GM23338 (cell line): Measurements from ENCODE around the gene ATRIP. TPM values are rescaled to one million over a fixed set of nuclear protein-coding genes. Genes with fewer than 3 reads are reported as not detected.

Experiments
- ATAC-seq: fragments of 200-7000 bp; cut with Tn5 transposase; 3 replicates; pipeline ENCODE4 v1.9.1; 2020
- DNase-seq: peaks from one replicate; pipeline ENCODE4 v3.0.0-alpha.2; 2015; ENCODE audit warnings: low spot score
- H2AFZ ChIP-seq: fragments of 200-600 bp; sonication (generic); 2 replicates; pipeline ENCODE4 v1.8.0; 2016; ENCODE audit warnings: antibody characterized with exemption, mild to moderate bottlenecking, moderate library complexity
- H3F3A ChIP-seq: fragments of 200-600 bp; sonication (generic); replicated peaks from 2 replicates; pipeline ENCODE4 v1.8.0; 2017; ENCODE audit warnings: antibody characterized with exemption, mixed run types, low read depth
- H3K27ac ChIP-seq: fragments of 200-600 bp; sonication (generic); 2 replicates; pipeline ENCODE4 v1.6.1; 2016; ENCODE audit warnings: low read depth
- H3K27me3 ChIP-seq: fragments of 200-600 bp; sonication (generic); 2 replicates; pipeline ENCODE4 v1.8.0; 2016; ENCODE audit warnings: mild to moderate bottlenecking, mixed run types, moderate library complexity; ENCODE audit not compliant: insufficient read depth
- H3K36me3 ChIP-seq: fragments of 200-600 bp; sonication (generic); 2 replicates; pipeline ENCODE4 v1.8.0; 2016; ENCODE audit warnings: mild to moderate bottlenecking; ENCODE audit not compliant: insufficient read depth
- H3K4me1 ChIP-seq: fragments of 200-600 bp; sonication (generic); 2 replicates; pipeline ENCODE4 v1.8.0; 2016; ENCODE audit warnings: mild to moderate bottlenecking, moderate library complexity; ENCODE audit not compliant: insufficient read depth
- H3K4me2 ChIP-seq: fragments of 200-600 bp; sonication (generic); 2 replicates; pipeline ENCODE4 v1.7.1; 2017; ENCODE audit warnings: mixed run types
- H3K4me3 ChIP-seq: fragments of 200-600 bp; sonication (generic); 2 replicates; pipeline ENCODE4 v1.6.1; 2016; ENCODE audit warnings: mixed run types
- H3K79me2 ChIP-seq: fragments of 200-600 bp; sonication (generic); replicated peaks from 2 replicates; pipeline ENCODE4 v1.8.0; 2017; ENCODE audit warnings: mild to moderate bottlenecking; ENCODE audit not compliant: insufficient read depth
- H3K9me2 ChIP-seq: fragments of 200-600 bp; sonication (generic); 2 replicates; pipeline ENCODE4 v1.8.0; 2017; ENCODE audit not compliant: insufficient read depth
- H4K20me1 ChIP-seq: fragments of 200-600 bp; sonication (generic); replicated peaks from 2 replicates; pipeline ENCODE4 v1.8.0; 2017; ENCODE audit warnings: mild to moderate bottlenecking; ENCODE audit not compliant: insufficient read depth
- H3K27ac Mint-ChIP-seq: 2 replicates; pipeline ENCODE4 v1.8.0; 2020; ENCODE audit warnings: inconsistent platforms, mild to moderate bottlenecking, moderate library complexity, mixed read lengths
- H3K27me3 Mint-ChIP-seq: 3 replicates; pipeline ENCODE4 v1.8.0; 2022; ENCODE audit warnings: low read depth, mild to moderate bottlenecking, moderate library complexity, mixed read lengths, inconsistent platforms; ENCODE audit not compliant: insufficient read depth, poor library complexity
- H3K36me3 Mint-ChIP-seq: 3 replicates; pipeline ENCODE4 v1.8.0; 2021; ENCODE audit warnings: low read depth, mild to moderate bottlenecking, inconsistent platforms, moderate library complexity, mixed read lengths
- H3K4me1 Mint-ChIP-seq: 3 replicates; pipeline ENCODE4 v1.8.0; 2020; ENCODE audit warnings: mild to moderate bottlenecking, inconsistent platforms, mixed read lengths
- H3K4me3 Mint-ChIP-seq: 3 replicates; pipeline ENCODE4 v1.8.0; 2021; ENCODE audit warnings: moderate library complexity, mild to moderate bottlenecking, inconsistent platforms, mixed read lengths
- H3K9me3 Mint-ChIP-seq: 3 replicates; pipeline ENCODE4 v1.8.0; 2020; ENCODE audit warnings: moderate library complexity, mild to moderate bottlenecking, inconsistent platforms, mixed read lengths
- CREB1 ChIP-seq: fragments of 250-450 bp; sonication (Bioruptor Pico); IDR thresholded peaks from 2 replicates; pipeline ENCODE4 v1.5.0; 2020; ENCODE audit warnings: low read depth, mild to moderate bottlenecking, moderate library complexity
- EZH2 ChIP-seq: fragments of 200-600 bp; sonication (generic); IDR thresholded peaks from one replicate; pipeline ENCODE4 v1.8.0; 2017; ENCODE audit warnings: antibody characterized with exemption, mild to moderate bottlenecking, low read depth; ENCODE audit not compliant: unreplicated experiment
- EZH2phosphoT487 ChIP-seq: fragments of 200-600 bp; sonication (generic); IDR thresholded peaks from one replicate; pipeline ENCODE4 v1.8.1; 2018; ENCODE audit warnings: antibody characterized with exemption; ENCODE audit not compliant: unreplicated experiment
- NANOG ChIP-seq: IDR thresholded peaks from 2 replicates; pipeline ENCODE4 v1.6.1; 2016; ENCODE audit warnings: antibody characterized with exemption, borderline replicate concordance
- polyA plus RNA-seq: library from polyadenylated mRNA; unstranded; fragments of >200 nt; fragmentation: Nextera tagmentation; extraction: Ambion mirVana; gene quantifications from 2 replicates; pipeline ENCODE4 v1.2.1, GENCODE V29; 2016
- total RNA-seq: library from RNA; depleted of rRNA; stranded (reverse); fragments of >200 nt; shearing (Covaris generic); gene quantifications from 2 replicates; pipeline ENCODE4 v1.2.3, GENCODE V29; 2014
- TF ChIP-seq, protein P1 (sequence below): IDR thresholded peaks from one replicate; pipeline ENCODE4 v1.6.1; 2018; ENCODE audit warnings: antibody characterized with exemption; ENCODE audit not compliant: unreplicated experiment
- TF ChIP-seq, protein P2 (sequence below): fragments of 250-450 bp; sonication (Bioruptor Pico); IDR thresholded peaks from 2 replicates; pipeline ENCODE4 v1.5.0; 2020; ENCODE audit warnings: mild to moderate bottlenecking, moderate library complexity

ATRIP gene
- total and polyA plus RNA-seq, 2 experiments from 2014 or later, result 5.8 to 17.3 TPM

DNA sequence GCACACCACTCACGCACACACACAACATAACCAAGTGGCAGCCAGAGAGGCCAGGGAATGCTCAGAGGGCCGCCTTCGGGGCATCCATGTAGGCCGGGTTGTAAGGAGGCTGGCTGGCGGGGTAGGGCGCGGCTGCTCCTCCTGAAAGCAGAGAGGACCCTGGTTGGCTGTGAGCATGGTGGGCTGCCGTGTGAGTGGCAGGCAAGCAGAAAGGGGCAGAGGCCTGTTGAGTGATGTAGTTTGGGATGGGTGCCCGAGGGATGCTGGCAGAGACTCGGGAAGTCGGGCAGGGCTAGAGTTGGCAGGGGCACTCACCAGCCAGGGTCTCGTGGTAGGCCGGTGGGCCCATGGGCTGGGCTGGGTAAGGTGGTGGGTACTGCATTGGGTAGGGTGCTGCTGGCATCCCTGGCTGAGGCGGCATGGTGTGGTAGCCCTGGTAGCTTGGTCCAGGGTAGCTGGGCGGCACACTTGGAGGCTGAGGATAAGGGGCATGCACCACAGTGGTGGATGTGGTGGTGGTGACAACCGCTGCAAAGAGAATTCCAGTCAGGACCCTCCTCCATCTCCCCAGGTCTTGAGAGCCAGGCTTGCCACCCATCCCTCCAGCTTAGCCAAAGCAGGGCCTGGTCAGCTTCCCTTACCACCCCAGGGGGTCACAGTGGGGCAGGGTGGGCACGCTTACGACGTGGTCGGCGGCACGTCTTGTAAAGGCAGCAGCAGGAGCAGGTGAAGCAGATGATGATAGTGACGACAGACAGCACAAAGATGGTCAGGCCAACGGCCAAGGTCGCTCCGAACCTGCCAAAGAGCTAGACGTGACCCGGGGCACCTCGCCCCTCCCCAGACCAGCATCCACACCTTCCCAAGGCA, 22.7 kb downstream of the ATRIP start:
- peaks cover 9% of the 10 kb centered on the region; the same call in 1 of the 2 replicates for H3K36me3 ChIP-seq
- H3K9me2 ChIP-seq, result no peaks in the 10 kb centered on the region
- no peak for ATAC-seq
- H3F3A ChIP-seq, result peaks cover 15% of the 10 kb centered on the region
- H3K27me3 ChIP-seq, result no peaks in the 10 kb centered on the region
- H3K79me2 ChIP-seq, result peaks cover 24% of the 10 kb centered on the region
- no peak overlapping the region for H3K4me3 ChIP-seq
- no peak overlapping the region for H3K4me2 ChIP-seq
- H3K27ac Mint-ChIP-seq, result 0 out of 2 replicates have a peak overlapping the region, but pooled peaks have one; percentile 36
- H4K20me1 ChIP-seq, result no peaks in the 10 kb centered on the region
- H3K4me1 Mint-ChIP-seq, result peaks cover 37% of the 10 kb centered on the region
- no peak for TF ChIP-seq EZH2phosphoT487
- TF ChIP-seq, protein P1, sequence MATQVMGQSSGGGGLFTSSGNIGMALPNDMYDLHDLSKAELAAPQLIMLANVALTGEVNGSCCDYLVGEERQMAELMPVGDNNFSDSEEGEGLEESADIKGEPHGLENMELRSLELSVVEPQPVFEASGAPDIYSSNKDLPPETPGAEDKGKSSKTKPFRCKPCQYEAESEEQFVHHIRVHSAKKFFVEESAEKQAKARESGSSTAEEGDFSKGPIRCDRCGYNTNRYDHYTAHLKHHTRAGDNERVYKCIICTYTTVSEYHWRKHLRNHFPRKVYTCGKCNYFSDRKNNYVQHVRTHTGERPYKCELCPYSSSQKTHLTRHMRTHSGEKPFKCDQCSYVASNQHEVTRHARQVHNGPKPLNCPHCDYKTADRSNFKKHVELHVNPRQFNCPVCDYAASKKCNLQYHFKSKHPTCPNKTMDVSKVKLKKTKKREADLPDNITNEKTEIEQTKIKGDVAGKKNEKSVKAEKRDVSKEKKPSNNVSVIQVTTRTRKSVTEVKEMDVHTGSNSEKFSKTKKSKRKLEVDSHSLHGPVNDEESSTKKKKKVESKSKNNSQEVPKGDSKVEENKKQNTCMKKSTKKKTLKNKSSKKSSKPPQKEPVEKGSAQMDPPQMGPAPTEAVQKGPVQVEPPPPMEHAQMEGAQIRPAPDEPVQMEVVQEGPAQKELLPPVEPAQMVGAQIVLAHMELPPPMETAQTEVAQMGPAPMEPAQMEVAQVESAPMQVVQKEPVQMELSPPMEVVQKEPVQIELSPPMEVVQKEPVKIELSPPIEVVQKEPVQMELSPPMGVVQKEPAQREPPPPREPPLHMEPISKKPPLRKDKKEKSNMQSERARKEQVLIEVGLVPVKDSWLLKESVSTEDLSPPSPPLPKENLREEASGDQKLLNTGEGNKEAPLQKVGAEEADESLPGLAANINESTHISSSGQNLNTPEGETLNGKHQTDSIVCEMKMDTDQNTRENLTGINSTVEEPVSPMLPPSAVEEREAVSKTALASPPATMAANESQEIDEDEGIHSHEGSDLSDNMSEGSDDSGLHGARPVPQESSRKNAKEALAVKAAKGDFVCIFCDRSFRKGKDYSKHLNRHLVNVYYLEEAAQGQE, result no peak
- TF ChIP-seq NANOG, result no peak
- no peak for TF ChIP-seq CREB1
- TF ChIP-seq, protein P2, sequence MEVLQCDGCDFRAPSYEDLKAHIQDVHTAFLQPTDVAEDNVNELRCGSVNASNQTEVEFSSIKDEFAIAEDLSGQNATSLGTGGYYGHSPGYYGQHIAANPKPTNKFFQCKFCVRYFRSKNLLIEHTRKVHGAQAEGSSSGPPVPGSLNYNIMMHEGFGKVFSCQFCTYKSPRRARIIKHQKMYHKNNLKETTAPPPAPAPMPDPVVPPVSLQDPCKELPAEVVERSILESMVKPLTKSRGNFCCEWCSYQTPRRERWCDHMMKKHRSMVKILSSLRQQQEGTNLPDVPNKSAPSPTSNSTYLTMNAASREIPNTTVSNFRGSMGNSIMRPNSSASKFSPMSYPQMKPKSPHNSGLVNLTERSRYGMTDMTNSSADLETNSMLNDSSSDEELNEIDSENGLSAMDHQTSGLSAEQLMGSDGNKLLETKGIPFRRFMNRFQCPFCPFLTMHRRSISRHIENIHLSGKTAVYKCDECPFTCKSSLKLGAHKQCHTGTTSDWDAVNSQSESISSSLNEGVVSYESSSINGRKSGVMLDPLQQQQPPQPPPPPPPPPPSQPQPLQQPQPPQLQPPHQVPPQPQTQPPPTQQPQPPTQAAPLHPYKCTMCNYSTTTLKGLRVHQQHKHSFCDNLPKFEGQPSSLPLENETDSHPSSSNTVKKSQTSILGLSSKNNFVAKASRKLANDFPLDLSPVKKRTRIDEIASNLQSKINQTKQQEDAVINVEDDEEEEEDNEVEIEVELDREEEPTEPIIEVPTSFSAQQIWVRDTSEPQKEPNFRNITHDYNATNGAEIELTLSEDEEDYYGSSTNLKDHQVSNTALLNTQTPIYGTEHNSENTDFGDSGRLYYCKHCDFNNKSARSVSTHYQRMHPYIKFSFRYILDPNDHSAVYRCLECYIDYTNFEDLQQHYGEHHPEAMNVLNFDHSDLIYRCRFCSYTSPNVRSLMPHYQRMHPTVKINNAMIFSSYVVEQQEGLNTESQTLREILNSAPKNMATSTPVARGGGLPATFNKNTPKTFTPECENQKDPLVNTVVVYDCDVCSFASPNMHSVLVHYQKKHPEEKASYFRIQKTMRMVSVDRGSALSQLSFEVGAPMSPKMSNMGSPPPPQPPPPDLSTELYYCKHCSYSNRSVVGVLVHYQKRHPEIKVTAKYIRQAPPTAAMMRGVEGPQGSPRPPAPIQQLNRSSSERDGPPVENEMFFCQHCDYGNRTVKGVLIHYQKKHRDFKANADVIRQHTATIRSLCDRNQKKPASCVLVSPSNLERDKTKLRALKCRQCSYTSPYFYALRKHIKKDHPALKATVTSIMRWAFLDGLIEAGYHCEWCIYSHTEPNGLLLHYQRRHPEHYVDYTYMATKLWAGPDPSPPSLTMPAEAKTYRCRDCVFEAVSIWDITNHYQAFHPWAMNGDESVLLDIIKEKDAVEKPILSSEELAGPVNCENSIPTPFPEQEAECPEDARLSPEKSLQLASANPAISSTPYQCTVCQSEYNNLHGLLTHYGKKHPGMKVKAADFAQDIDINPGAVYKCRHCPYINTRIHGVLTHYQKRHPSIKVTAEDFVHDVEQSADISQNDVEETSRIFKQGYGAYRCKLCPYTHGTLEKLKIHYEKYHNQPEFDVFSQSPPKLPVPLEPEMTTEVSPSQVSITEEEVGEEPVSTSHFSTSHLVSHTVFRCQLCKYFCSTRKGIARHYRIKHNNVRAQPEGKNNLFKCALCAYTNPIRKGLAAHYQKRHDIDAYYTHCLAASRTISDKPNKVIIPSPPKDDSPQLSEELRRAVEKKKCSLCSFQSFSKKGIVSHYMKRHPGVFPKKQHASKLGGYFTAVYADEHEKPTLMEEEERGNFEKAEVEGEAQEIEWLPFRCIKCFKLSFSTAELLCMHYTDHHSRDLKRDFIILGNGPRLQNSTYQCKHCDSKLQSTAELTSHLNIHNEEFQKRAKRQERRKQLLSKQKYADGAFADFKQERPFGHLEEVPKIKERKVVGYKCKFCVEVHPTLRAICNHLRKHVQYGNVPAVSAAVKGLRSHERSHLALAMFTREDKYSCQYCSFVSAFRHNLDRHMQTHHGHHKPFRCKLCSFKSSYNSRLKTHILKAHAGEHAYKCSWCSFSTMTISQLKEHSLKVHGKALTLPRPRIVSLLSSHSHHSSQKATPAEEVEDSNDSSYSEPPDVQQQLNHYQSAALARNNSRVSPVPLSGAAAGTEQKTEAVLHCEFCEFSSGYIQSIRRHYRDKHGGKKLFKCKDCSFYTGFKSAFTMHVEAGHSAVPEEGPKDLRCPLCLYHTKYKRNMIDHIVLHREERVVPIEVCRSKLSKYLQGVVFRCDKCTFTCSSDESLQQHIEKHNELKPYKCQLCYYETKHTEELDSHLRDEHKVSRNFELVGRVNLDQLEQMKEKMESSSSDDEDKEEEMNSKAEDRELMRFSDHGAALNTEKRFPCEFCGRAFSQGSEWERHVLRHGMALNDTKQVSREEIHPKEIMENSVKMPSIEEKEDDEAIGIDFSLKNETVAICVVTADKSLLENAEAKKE, result no peak
- TF ChIP-seq EZH2, result no peak
- H3K36me3 Mint-ChIP-seq, result peaks cover 38% of the 10 kb centered on the region
- H3K27me3 Mint-ChIP-seq, result peaks cover 21% of the 10 kb centered on the region
- no peak overlapping the region for H2AFZ ChIP-seq
- no peak for DNase-seq
- peaks cover 12% of the 10 kb centered on the region for H3K4me1 ChIP-seq
- H3K27ac ChIP-seq, result no peak overlapping the region
- H3K9me3 Mint-ChIP-seq, result peaks cover 4% of the 10 kb centered on the region; the same call in 2 of the 3 replicates
- no peak overlapping the region for H3K4me3 Mint-ChIP-seq
